Motor neuron (in vitro differentiated cells): ENCODE data around the gene ARSK. TPM values are rescaled to one million over a fixed set of nuclear protein-coding genes. Genes with fewer than 3 reads are reported as not detected.

Experiments
- ATAC-seq, 8 experiments: fragments of 200-7000 bp; cut with Tn5 transposase; replicated peaks in 6 of 8; 2 replicates each; pipeline ENCODE4 v1.8.0; 2021; ENCODE audit warnings: mild to moderate bottlenecking in 8 of 8, moderate library complexity in 8 of 8
- H3K27ac ChIP-seq, 2 donors: fragments of 250-450 bp; sonication (Bioruptor Pico); 2 replicates each; pipeline ENCODE4 v1.9.0; 2021; ENCODE audit warnings: antibody characterized with exemption in 2 of 2, mild to moderate bottlenecking in 2 of 2, moderate library complexity in 1 of 2
- H3K4me1 ChIP-seq, 2 donors: fragments of 250-450 bp; sonication (Bioruptor Pico); replicated peaks in 1 of 2; 2 replicates each; pipeline ENCODE4 v1.6.1; 2021; ENCODE audit warnings: antibody characterized with exemption in 2 of 2, mild to moderate bottlenecking in 2 of 2, moderate library complexity in 1 of 2
- H3K4me3 ChIP-seq, 5 donors: fragments of 250-450 bp; sonication (Bioruptor Pico); 2 replicates each; pipeline ENCODE4 v1.9.0; 2021; ENCODE audit warnings: antibody characterized with exemption in 5 of 5, mild to moderate bottlenecking in 5 of 5, moderate library complexity in 4 of 5
- WGBS, 10 experiments: fragments of 450-650 bp; shearing (Covaris generic); methylation state at CpG; one replicate each; pipeline ENCODE4 v1.0.0; 2022; 5-methylcytosine and 5-hydroxymethylcytosine counted together
- in situ Hi-C, 9 experiments: fragments of 400-800 bp; cut with MboI; loops; one replicate each; pipeline ENCODE4 v1.15.0; 2021; ENCODE audit warnings: low sequenced_read_pairs in 9 of 9, low pct_unique_long_range_greater_than_20kb in 2 of 9; ENCODE audit not compliant: unreplicated experiment in 9 of 9
- total RNA-seq, 8 experiments: library from RNA; unstranded; fragments of 300-600 nt; gene quantifications; 2 replicates each; pipeline versions ENCODE4 v1.2.3 to v1.2.4, GENCODE V29; 2022

Gene ARSK
- 1 to 10 TPM; 3.3 to 10.0 (median 4.9) TPM for total RNA-seq

- WGBS, 10 experiments = 0 to 2% (median 0%) methylated on average over 2 to 36 of the region's 63 CpGs; no CpG with 5 or more reads in 2 of the 10 experiments
- Histone ChIP-seq H3K4me3 (peak within 1 kb of the TSS; percentile 52 to 63 (median 59)), H3K4me1 (peaks cover 4 to 11% of the 10 kb centered on the region in 2 donors), H3K27ac (peak within 1 kb of the TSS; percentile 70 to 79)
- in situ Hi-C loops = no loop called here
- peak; percentile 94 to 98 (median 97) for ATAC-seq
These were observed at the start of gene ARSK, which contains the start of gene SKIC3 for GRCh38 chr5:95554647-95555548. TSS of gene ARSK (plus strand) at chr5:95555101. CDS start at chr5:95555279, 178 bp downstream. TSS of gene SKIC3 (minus strand) at chr5:95554977. CDS start at chr5:95547150, 7,827 bp downstream.

GRCh38 chr5:95508550-95508949 is 46.4 kb upstream of the ARSK start:
- Histone ChIP-seq H3K4me1 (no peaks in the 10 kb centered on the region), H3K4me3 (no peak overlapping the region), H3K27ac (no peak overlapping the region)
- ATAC-seq = no peak
- in situ Hi-C loops = no loop called here
- WGBS, 10 experiments = 60 to 100% (median 100%) methylated on average over 1 of the region's 1 CpG; no CpG with 5 or more reads in 1 of the 10 experiments

- in situ Hi-C loops = no loop called here
- ATAC-seq = no peak
- H3K4me3 ChIP-seq = no peak overlapping the region
- no peak overlapping the region for H3K27ac ChIP-seq
- WGBS, 10 experiments = 89 to 100% (median 100%) methylated on average over 1 of the region's 1 CpG; no CpG with 5 or more reads in 4 of the 10 experiments
- no peaks in the 10 kb centered on the region for H3K4me1 ChIP-seq
These were observed 43.3 kb upstream of the ARSK start for GRCh38 chr5:95511606-95512005.

GRCh38 chr5:95518417-95518816 is 36.5 kb upstream of the ARSK start:
- Histone ChIP-seq H3K4me1 (no peaks in the 10 kb centered on the region), H3K4me3 (no peak overlapping the region), H3K27ac (no peak overlapping the region)
- in situ Hi-C loops = no loop called here
- WGBS, 10 experiments = 79 to 100% (median 96%) methylated on average over 1 to 2 of the region's 2 CpGs
- no peak for ATAC-seq

- Histone ChIP-seq H3K4me3 (no peak overlapping the region), H3K4me1 (no peaks in the 10 kb centered on the region), H3K27ac (no peak overlapping the region)
- WGBS, 10 experiments = 50 to 100% (median 97%) methylated on average over 1 of the region's 1 CpG; no CpG with 5 or more reads in 2 of the 10 experiments
- no peak for ATAC-seq
- in situ Hi-C loops = no loop called here
These were observed 35.8 kb upstream of the ARSK start for GRCh38 chr5:95519151-95519550.

GRCh38 chr5:95519681-95520080 is 35.2 kb upstream of the ARSK start:
- no peak for ATAC-seq
- Histone ChIP-seq H3K4me1 (no peaks in the 10 kb centered on the region), H3K4me3 (no peak overlapping the region), H3K27ac (no peak overlapping the region)
- in situ Hi-C loops = no loop called here
- 89 to 100% (median 100%) methylated on average over 1 of the region's 1 CpG; no CpG with 5 or more reads in 1 of the 10 experiments for WGBS, 10 experiments

- Histone ChIP-seq H3K27ac (no peak overlapping the region), H3K4me1 (no peaks in the 10 kb centered on the region), H3K4me3 (no peak overlapping the region)
- in situ Hi-C loops = no loop called here
- ATAC-seq = no peak
- 0 to 100% (median 83%) methylated on average over 1 of the region's 1 CpG; no CpG with 5 or more reads in 3 of the 10 experiments for WGBS, 10 experiments
These were observed 34.7 kb upstream of the ARSK start for GRCh38 chr5:95520206-95520605.

- ATAC-seq = no peak
- no peaks in the 10 kb centered on the region for H3K4me1 ChIP-seq
- H3K4me3 ChIP-seq = no peak overlapping the region
- H3K27ac ChIP-seq = no peak overlapping the region
- 40 to 100% (median 90%) methylated on average over 1 to 2 of the region's 2 CpGs; no CpG with 5 or more reads in 3 of the 10 experiments for WGBS, 10 experiments
- in situ Hi-C loops = no loop called here
These were observed 30.5 kb upstream of the ARSK start for GRCh38 chr5:95524423-95524822.

GRCh38 chr5:95526871-95527270 is 28.0 kb upstream of the ARSK start:
- no peaks in the 10 kb centered on the region for H3K4me1 ChIP-seq
- H3K27ac ChIP-seq = no peak overlapping the region
- H3K4me3 ChIP-seq = no peak overlapping the region
- 70 to 100% (median 100%) methylated on average over 1 to 2 of the region's 2 CpGs; no CpG with 5 or more reads in 3 of the 10 experiments for WGBS, 10 experiments
- in situ Hi-C loops = no loop called here
- no peak for ATAC-seq

- in situ Hi-C loops = no loop called here
- no peaks in the 10 kb centered on the region for H3K4me1 ChIP-seq
- ATAC-seq = peak in 3 of 8 experiments; percentile 42 to 68 (median 56)
- H3K4me3 ChIP-seq = no peak overlapping the region
- H3K27ac ChIP-seq = no peak overlapping the region
These were observed 26.3 kb upstream of the ARSK start for GRCh38 chr5:95528565-95528964.

- ATAC-seq = peak in 3 of 8 experiments; percentile 69 to 86 (median 77)
- H3K4me1 ChIP-seq = no peaks in the 10 kb centered on the region
- no peak overlapping the region for H3K4me3 ChIP-seq
- in situ Hi-C loops = no loop called here
- H3K27ac ChIP-seq = no peak overlapping the region
- 0 to 100% (median 89%) methylated on average over 1 to 2 of the region's 2 CpGs; no CpG with 5 or more reads in 2 of the 10 experiments for WGBS, 10 experiments
These were observed 24.5 kb upstream of the ARSK start for GRCh38 chr5:95530416-95530815.

- no peak overlapping the region for H3K4me3 ChIP-seq
- H3K4me1 ChIP-seq = no peaks in the 10 kb centered on the region
- ATAC-seq = no peak
- in situ Hi-C loops = no loop called here
- no peak overlapping the region for H3K27ac ChIP-seq
These were observed 23.4 kb upstream of the ARSK start for GRCh38 chr5:95531491-95531890.

GRCh38 chr5:95532415-95532814 is 22.5 kb upstream of the ARSK start:
- Histone ChIP-seq H3K4me3 (no peak overlapping the region), H3K27ac (no peak overlapping the region), H3K4me1 (no peaks in the 10 kb centered on the region)
- in situ Hi-C loops = no loop called here
- no peak for ATAC-seq
- 91 to 100% (median 100%) methylated on average over 1 to 2 of the region's 2 CpGs for WGBS, 10 experiments
